ENCODE results near the gene BIN2. TPM values are rescaled to one million over a fixed set of nuclear protein-coding genes. Genes with fewer than 3 reads are reported as not detected.
A peak's percentile ranks its signal among the peaks of the same experiment; 100 is the strongest.
"Not testable (repeated sequence)": the region's sequence is repeated elsewhere in the genome, so short reads cannot be mapped to it uniquely, and the experiment has no call there.

BIN2 gene
- total and polyA plus RNA-seq, 2 experiments from 2014 or later = not detected

- H4K20me1 ChIP-seq (replicated peaks; ENCODE audit: insufficient read depth); H3K4me1 ChIP-seq (ENCODE audit: insufficient read depth); H3F3A ChIP-seq (replicated peaks; ENCODE audit: low read depth); H3K9me3 Mint-ChIP-seq; H3K9me2 ChIP-seq (ENCODE audit: insufficient read depth); H3K27me3 Mint-ChIP-seq (ENCODE audit: insufficient read depth, low read depth, poor library complexity); H3K27ac ChIP-seq (ENCODE audit: low read depth); H3K4me2 ChIP-seq; H3K27me3 ChIP-seq (ENCODE audit: insufficient read depth); H3K27ac Mint-ChIP-seq; H3K4me3 Mint-ChIP-seq; H3K4me1 Mint-ChIP-seq; H3K79me2 ChIP-seq (replicated peaks; ENCODE audit: insufficient read depth); DNase-seq (ENCODE audit: low spot score); H3K36me3 ChIP-seq (ENCODE audit: insufficient read depth); ATAC-seq; H3K36me3 Mint-ChIP-seq (ENCODE audit: low read depth); H3K4me3 ChIP-seq: not testable (repeated sequence)
- H2AFZ ChIP-seq = peak overlapping the region; percentile 0; the same call in 1 of the 2 replicates
These were observed 23.2 kb downstream of the BIN2 start for GRCh38 chr12:51300768-51301167.

- Mint-ChIP-seq H3K27me3 (ENCODE audit: insufficient read depth, low read depth, poor library complexity) (peaks cover 2% of the 10 kb centered on the region), H3K4me1 (no peaks in the 10 kb centered on the region), H3K27ac (no peak overlapping the region), H3K9me3 (no peaks in the 10 kb centered on the region), H3K4me3 (no peak overlapping the region), H3K36me3 (ENCODE audit: low read depth) (no peaks in the 10 kb centered on the region)
- Histone ChIP-seq H3F3A (replicated peaks; ENCODE audit: low read depth) (no peaks in the 10 kb centered on the region), H2AFZ (no peak overlapping the region), H3K4me3 (no peak overlapping the region), H3K79me2 (replicated peaks; ENCODE audit: insufficient read depth) (no peaks in the 10 kb centered on the region), H3K9me2 (ENCODE audit: insufficient read depth) (no peaks in the 10 kb centered on the region), H4K20me1 (replicated peaks; ENCODE audit: insufficient read depth) (no peaks in the 10 kb centered on the region), H3K27ac (ENCODE audit: low read depth) (no peak overlapping the region), H3K36me3 (ENCODE audit: insufficient read depth) (no peaks in the 10 kb centered on the region), H3K27me3 (ENCODE audit: insufficient read depth) (no peaks in the 10 kb centered on the region), H3K4me2 (no peak overlapping the region), H3K4me1 (ENCODE audit: insufficient read depth) (no peaks in the 10 kb centered on the region)
- peak; percentile 31 for DNase-seq (ENCODE audit: low spot score)
- no peak; the same call in 2 of the 3 replicates for ATAC-seq
- TF ChIP-seq ZNF331 (CRISPR knock-in tag; IDR thresholded peaks at IDR 0.05; ENCODE audit: low read depth) (no peak), STAT1 (IDR thresholded peaks at IDR 0.05; ENCODE audit: unreplicated experiment) (no peak), ZNF114 (CRISPR knock-in tag; IDR thresholded peaks at IDR 0.05) (no peak), CTCF (conservative IDR thresholded peaks at IDR 0.05; ENCODE audit: low read depth in 2 of 2) (no peak), ZNF462 (CRISPR knock-in tag; IDR thresholded peaks at IDR 0.05) (no peak), ETS1 (IDR thresholded peaks at IDR 0.05) (no peak), EZH2 (IDR thresholded peaks at IDR 0.05; ENCODE audit: low read depth, unreplicated experiment) (no peak), CREB1 (CRISPR knock-in tag; IDR thresholded peaks at IDR 0.05; ENCODE audit: low read depth) (no peak), REST (IDR thresholded peaks at IDR 0.05; ENCODE audit: unreplicated experiment) (no peak), JUNB (IDR thresholded peaks at IDR 0.05; ENCODE audit: unreplicated experiment) (no peak)
These were observed 28.3 kb downstream of the BIN2 start for GRCh38 chr12:51295651-51296050.

Measured in GM23338 (cell line).